Peyer's patch (tissue), 4 donors: ENCODE results near the gene TMEM40.

Experiments
- POLR2A ChIP-seq, 2 donors: fragments of 450-650 bp; IDR thresholded peaks; one replicate each; pipeline ENCODE4 v1.5.1; 2017; ENCODE audit warnings: antibody characterized with exemption in 2 of 2, mild to moderate bottlenecking in 2 of 2, moderate library complexity in 2 of 2
- TF ChIP-seq, protein P1 (sequence below), 6 experiments: fragments of 450-650 bp in 4 of 6; fragments of 200-600 bp in 2 of 6; sonication (generic) in 1 of 6; IDR thresholded peaks; one replicate each; pipeline ENCODE4 v1.5.1; 2017 to 2019; ENCODE audit warnings: antibody characterized with exemption in 6 of 6, mild to moderate bottlenecking in 3 of 6, moderate library complexity in 1 of 6

DNA sequence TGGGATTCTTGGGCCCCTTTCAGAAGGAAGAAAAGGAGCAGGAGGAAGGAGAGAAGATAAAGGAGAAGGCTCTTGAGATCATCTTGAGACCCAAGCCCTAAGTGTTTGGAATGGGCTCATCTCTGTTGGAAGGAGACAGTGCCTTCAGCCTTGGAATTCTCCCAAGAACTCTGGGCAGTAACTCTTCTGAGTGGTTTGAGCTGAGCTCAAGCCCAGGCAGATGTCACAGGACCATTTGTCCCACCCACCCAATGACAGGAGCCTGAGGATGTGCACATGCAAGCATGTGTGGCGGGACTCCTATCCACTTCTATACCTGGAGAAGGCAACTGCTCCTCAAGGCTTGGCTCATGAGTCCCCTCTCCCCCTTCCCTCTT, 14.6 kb upstream of the TMEM40 start:
- TF ChIP-seq POLR2A (IDR thresholded peaks at IDR 0.05), result no peak
- TF ChIP-seq, protein P1, sequence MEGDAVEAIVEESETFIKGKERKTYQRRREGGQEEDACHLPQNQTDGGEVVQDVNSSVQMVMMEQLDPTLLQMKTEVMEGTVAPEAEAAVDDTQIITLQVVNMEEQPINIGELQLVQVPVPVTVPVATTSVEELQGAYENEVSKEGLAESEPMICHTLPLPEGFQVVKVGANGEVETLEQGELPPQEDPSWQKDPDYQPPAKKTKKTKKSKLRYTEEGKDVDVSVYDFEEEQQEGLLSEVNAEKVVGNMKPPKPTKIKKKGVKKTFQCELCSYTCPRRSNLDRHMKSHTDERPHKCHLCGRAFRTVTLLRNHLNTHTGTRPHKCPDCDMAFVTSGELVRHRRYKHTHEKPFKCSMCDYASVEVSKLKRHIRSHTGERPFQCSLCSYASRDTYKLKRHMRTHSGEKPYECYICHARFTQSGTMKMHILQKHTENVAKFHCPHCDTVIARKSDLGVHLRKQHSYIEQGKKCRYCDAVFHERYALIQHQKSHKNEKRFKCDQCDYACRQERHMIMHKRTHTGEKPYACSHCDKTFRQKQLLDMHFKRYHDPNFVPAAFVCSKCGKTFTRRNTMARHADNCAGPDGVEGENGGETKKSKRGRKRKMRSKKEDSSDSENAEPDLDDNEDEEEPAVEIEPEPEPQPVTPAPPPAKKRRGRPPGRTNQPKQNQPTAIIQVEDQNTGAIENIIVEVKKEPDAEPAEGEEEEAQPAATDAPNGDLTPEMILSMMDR (IDR thresholded peaks at IDR 0.05), result no peak
